Gastroesophageal sphincter (tissue), 3 donors: ENCODE measurements around the gene GPBP1.

Source experiments
- CTCF ChIP-seq, 4 experiments: fragments of 200-600 bp in 2 of 4; fragments of 450-650 bp in 2 of 4; sonication (generic) in 1 of 4; IDR thresholded peaks; one replicate each; pipeline ENCODE4 v1.5.1; 2017 to 2019; ENCODE audit warnings: antibody characterized with exemption in 4 of 4, mild to moderate bottlenecking in 2 of 4, moderate library complexity in 2 of 4
- EP300 ChIP-seq: sonication (generic); formaldehyde crosslinking; IDR thresholded peaks from one replicate; pipeline ENCODE4 v1.6.1; 2017; ENCODE audit warnings: antibody characterized with exemption, mild to moderate bottlenecking

GRCh38 chr5:57221049-57221568, 47.2 kb downstream of the GPBP1 start:
- TF ChIP-seq CTCF (IDR thresholded peaks at IDR 0.05) (peak; percentile 85 to 93 (median 90)), EP300 (no peak)
